Chondrocyte (in vitro differentiated cells): ENCODE results near the gene CENPK. TPM values are rescaled to one million over a fixed set of nuclear protein-coding genes. Genes with fewer than 3 reads are reported as not detected.

Experiments
- DNase-seq: peaks from one replicate; pipeline ENCODE4 v3.0.0; 2021; ENCODE audit warnings: mixed read lengths, low spot score
- H3K27ac Mint-ChIP-seq: one replicate; pipeline ENCODE4 v1.8.0; 2021; ENCODE audit warnings: mild to moderate bottlenecking, moderate library complexity, mixed read lengths; ENCODE audit not compliant: unreplicated experiment
- H3K27me3 Mint-ChIP-seq: 2 replicates; pipeline ENCODE4 v1.8.0; 2021; ENCODE audit warnings: low read depth, mixed read lengths
- H3K36me3 Mint-ChIP-seq: 2 replicates; pipeline ENCODE4 v1.8.0; 2021; ENCODE audit warnings: low read depth, mixed read lengths
- H3K4me1 Mint-ChIP-seq: 2 replicates; pipeline ENCODE4 v1.8.0; 2021; ENCODE audit warnings: low read depth, mild to moderate bottlenecking, mixed read lengths
- H3K4me3 Mint-ChIP-seq: one replicate; pipeline ENCODE4 v1.8.0; 2021; ENCODE audit warnings: mild to moderate bottlenecking, moderate library complexity, mixed read lengths; ENCODE audit not compliant: unreplicated experiment
- H3K9me3 Mint-ChIP-seq: 2 replicates; pipeline ENCODE4 v1.8.0; 2021; ENCODE audit warnings: low read depth, mixed read lengths
- CTCF ChIP-seq: fragments of 200-600 bp; sonication (generic); IDR thresholded peaks from 2 replicates; pipeline ENCODE4 v1.5.0; 2021; ENCODE audit warnings: antibody characterized with exemption, mild to moderate bottlenecking, moderate library complexity
- total RNA-seq: library from RNA; stranded (reverse); gene quantifications from 3 replicates; pipeline ENCODE4 v1.2.1, GENCODE V29; 2021

CENPK gene
- total RNA-seq, 1 donor from 2014 or later = 7.2 TPM

GRCh38 chr5:65475336-65475735 lies 87.6 kb downstream of the CENPK start:
- DNase-seq = no peak
- peak overlapping the region; percentile 8 for H3K27ac Mint-ChIP-seq
- no peak overlapping the region for H3K4me3 Mint-ChIP-seq
- no peaks in the 10 kb centered on the region for H3K27me3 Mint-ChIP-seq
- peaks cover 30% of the 10 kb centered on the region for H3K4me1 Mint-ChIP-seq
- no peaks in the 10 kb centered on the region for H3K9me3 Mint-ChIP-seq
- TF ChIP-seq CTCF = no peak
- H3K36me3 Mint-ChIP-seq = peaks cover 2% of the 10 kb centered on the region

GRCh38 chr5:65474130-65474711 lies 88.7 kb downstream of the CENPK start:
- no peak for DNase-seq
- Mint-ChIP-seq H3K27me3 (no peaks in the 10 kb centered on the region), H3K4me3 (no peak overlapping the region), H3K36me3 (peaks cover 2% of the 10 kb centered on the region), H3K4me1 (peaks cover 31% of the 10 kb centered on the region), H3K9me3 (no peaks in the 10 kb centered on the region), H3K27ac (peak overlapping the region; percentile 87)
- no peak for TF ChIP-seq CTCF

- no peak for TF ChIP-seq CTCF
- Mint-ChIP-seq H3K4me1 (peaks cover 28% of the 10 kb centered on the region), H3K36me3 (peaks cover 5% of the 10 kb centered on the region), H3K4me3 (no peak overlapping the region), H3K27me3 (no peaks in the 10 kb centered on the region), H3K9me3 (no peaks in the 10 kb centered on the region), H3K27ac (no peak overlapping the region)
- no peak for DNase-seq
These were observed 94.3 kb downstream of the CENPK start for GRCh38 chr5:65468633-65469032.

Other genes starting within 250 kb of the CENPK start
- gene ADAMTS6, start 81.2 kb downstream of the CENPK start, total RNA-seq = 20.0 to 30.1 TPM (median 21.5 TPM) in 3 replicates
- 19.5 to 35.2 TPM (median 21.0 TPM) in 3 replicates for gene PPWD1, start 128 bp upstream of the CENPK start, total RNA-seq
- 15.5 to 19.9 TPM (median 17.5 TPM) in 3 replicates for gene TRIM23, start 61.2 kb upstream of the CENPK start, total RNA-seq
- gene SHLD3, start 61.9 kb upstream of the CENPK start, total RNA-seq = 2.2 to 3.2 TPM (median 2.9 TPM) in 3 replicates
- gene TRAPPC13, start 61.9 kb upstream of the CENPK start, total RNA-seq = 16.5 to 23.6 TPM (median 18.6 TPM) in 3 replicates
- 19.5 to 30.9 TPM (median 27.9 TPM) in 3 replicates for gene SGTB, start 158.9 kb upstream of the CENPK start, total RNA-seq
- 36.4 to 44.0 TPM (median 38.6 TPM) in 3 replicates for gene NLN, start 159.0 kb upstream of the CENPK start, total RNA-seq